ENCODE data around the gene PLEKHM3.

PLEKHM3 gene

DNA sequence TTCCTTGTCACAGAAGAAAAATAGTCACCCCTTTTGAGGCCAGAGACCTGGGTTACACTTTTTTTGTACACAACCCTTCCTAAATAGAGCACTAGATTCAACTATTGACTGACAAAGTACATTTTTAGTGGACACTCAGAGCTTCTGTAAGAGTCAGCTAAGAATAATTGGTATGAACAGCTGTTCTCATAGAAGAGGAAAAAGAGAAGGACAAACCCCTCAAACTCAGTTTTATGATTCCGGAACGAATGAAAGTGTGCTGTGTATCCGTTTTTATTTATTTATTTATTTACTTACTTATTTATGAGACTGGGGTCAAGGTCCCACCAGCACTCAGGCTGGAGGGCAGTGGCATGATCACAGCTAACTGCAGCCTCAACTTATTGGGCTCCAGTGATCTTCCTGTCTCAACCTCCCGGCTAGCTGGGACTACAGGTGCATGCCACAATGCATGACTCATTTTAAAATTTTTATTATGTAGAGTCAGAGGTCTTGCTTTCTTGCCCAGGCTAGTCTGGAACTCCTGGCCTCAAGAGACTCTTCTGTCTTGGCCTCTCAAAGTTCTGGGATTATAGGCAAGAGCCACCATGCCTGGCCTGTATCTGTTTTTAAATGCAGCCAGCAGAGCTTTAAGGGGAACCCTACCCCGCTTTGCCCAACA, 219.6 kb downstream of the PLEKHM3 start:
- H3K27ac ChIP-seq (replicated peaks) = no peak overlapping the region

DNA sequence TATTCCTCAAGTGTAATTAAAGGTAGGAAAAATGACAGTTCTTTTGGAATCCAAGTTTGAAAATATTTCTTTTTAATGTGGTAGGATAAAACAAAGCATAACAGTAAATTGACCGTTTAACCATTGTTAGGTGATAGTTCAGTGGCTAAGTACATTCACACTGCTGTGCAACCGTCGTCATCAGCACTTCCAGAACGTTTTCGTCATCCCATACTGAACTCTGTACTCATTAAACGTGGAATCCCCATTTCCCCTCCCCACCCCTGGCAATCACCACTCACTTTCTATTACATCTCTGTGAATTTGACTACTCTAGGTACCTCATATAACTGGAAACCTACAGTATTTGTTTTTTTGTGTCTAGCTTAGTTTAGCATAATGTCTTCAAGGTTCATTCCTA, 222.7 kb downstream of the PLEKHM3 start:
- TF ChIP-seq POLR2AphosphoS5 (IDR thresholded peaks at IDR 0.05; ENCODE audit: low read depth) = no peak
- TF ChIP-seq, protein P1, sequence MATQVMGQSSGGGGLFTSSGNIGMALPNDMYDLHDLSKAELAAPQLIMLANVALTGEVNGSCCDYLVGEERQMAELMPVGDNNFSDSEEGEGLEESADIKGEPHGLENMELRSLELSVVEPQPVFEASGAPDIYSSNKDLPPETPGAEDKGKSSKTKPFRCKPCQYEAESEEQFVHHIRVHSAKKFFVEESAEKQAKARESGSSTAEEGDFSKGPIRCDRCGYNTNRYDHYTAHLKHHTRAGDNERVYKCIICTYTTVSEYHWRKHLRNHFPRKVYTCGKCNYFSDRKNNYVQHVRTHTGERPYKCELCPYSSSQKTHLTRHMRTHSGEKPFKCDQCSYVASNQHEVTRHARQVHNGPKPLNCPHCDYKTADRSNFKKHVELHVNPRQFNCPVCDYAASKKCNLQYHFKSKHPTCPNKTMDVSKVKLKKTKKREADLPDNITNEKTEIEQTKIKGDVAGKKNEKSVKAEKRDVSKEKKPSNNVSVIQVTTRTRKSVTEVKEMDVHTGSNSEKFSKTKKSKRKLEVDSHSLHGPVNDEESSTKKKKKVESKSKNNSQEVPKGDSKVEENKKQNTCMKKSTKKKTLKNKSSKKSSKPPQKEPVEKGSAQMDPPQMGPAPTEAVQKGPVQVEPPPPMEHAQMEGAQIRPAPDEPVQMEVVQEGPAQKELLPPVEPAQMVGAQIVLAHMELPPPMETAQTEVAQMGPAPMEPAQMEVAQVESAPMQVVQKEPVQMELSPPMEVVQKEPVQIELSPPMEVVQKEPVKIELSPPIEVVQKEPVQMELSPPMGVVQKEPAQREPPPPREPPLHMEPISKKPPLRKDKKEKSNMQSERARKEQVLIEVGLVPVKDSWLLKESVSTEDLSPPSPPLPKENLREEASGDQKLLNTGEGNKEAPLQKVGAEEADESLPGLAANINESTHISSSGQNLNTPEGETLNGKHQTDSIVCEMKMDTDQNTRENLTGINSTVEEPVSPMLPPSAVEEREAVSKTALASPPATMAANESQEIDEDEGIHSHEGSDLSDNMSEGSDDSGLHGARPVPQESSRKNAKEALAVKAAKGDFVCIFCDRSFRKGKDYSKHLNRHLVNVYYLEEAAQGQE (IDR thresholded peaks at IDR 0.05; ENCODE audit: insufficient replicate concordance, low read depth) = no peak
- TF ChIP-seq, protein P2, sequence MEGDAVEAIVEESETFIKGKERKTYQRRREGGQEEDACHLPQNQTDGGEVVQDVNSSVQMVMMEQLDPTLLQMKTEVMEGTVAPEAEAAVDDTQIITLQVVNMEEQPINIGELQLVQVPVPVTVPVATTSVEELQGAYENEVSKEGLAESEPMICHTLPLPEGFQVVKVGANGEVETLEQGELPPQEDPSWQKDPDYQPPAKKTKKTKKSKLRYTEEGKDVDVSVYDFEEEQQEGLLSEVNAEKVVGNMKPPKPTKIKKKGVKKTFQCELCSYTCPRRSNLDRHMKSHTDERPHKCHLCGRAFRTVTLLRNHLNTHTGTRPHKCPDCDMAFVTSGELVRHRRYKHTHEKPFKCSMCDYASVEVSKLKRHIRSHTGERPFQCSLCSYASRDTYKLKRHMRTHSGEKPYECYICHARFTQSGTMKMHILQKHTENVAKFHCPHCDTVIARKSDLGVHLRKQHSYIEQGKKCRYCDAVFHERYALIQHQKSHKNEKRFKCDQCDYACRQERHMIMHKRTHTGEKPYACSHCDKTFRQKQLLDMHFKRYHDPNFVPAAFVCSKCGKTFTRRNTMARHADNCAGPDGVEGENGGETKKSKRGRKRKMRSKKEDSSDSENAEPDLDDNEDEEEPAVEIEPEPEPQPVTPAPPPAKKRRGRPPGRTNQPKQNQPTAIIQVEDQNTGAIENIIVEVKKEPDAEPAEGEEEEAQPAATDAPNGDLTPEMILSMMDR (IDR thresholded peaks at IDR 0.05; ENCODE audit: insufficient read depth, low read length) = no peak
- no peak for TF ChIP-seq SPI1 (IDR thresholded peaks at IDR 0.05; ENCODE audit: borderline replicate concordance, low read depth)
- no peak for TF ChIP-seq GABPA (IDR thresholded peaks at IDR 0.05; ENCODE audit: low read depth)
- DNase-seq (ENCODE audit: low read depth in 1 of 2, low spot score in 1 of 2) = no peak
- H3K27ac ChIP-seq (replicated peaks) = no peak overlapping the region

More for the DNA sequence above, 219.6 kb downstream of the PLEKHM3 start:
- TF ChIP-seq, protein P1 (IDR thresholded peaks at IDR 0.05; ENCODE audit: insufficient replicate concordance, low read depth) = no peak
- TF ChIP-seq SPI1 (IDR thresholded peaks at IDR 0.05; ENCODE audit: borderline replicate concordance, low read depth) (no peak), GABPA (IDR thresholded peaks at IDR 0.05; ENCODE audit: low read depth) (no peak), POLR2AphosphoS5 (IDR thresholded peaks at IDR 0.05; ENCODE audit: low read depth) (no peak)
- TF ChIP-seq, protein P2 (IDR thresholded peaks at IDR 0.05; ENCODE audit: insufficient read depth, low read length) = no peak
- Histone ChIP-seq H3K4me3 (replicated peaks; ENCODE audit: insufficient read depth, low read length) (no peak overlapping the region), H3K27me3 (ENCODE audit: insufficient read depth, poor library complexity, severe bottlenecking) (no peaks in the 10 kb centered on the region)
- DNase-seq (ENCODE audit: low read depth in 1 of 2, low spot score in 1 of 2) = no peak

DNA sequence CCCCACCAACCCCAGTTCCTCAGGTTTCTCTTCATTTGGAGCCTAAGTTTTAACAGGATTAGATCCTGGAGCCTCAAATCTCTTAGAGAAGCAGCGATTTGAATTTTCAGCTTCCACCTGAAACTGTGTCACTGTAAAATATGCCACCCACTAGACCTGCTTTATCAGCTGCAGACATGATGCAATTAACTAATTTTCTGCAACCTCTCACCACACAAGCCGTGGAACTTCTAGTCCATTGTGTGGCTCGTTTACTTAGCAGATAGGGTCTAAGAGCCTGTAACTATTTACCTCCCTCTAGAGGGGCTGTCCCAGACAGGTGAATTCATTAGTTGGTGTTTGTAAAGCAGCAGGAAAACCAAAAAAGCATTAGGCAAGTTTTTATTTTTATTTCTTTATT, 224.1 kb downstream of the PLEKHM3 start:
- DNase-seq (ENCODE audit: low read depth in 1 of 2, low spot score in 1 of 2) = peak in 1 of 2 experiments; percentile 32
- Histone ChIP-seq H3K27me3 (ENCODE audit: insufficient read depth, poor library complexity, severe bottlenecking) (no peaks in the 10 kb centered on the region), H3K27ac (replicated peaks) (no peak overlapping the region), H3K4me3 (replicated peaks; ENCODE audit: insufficient read depth, low read length) (no peak overlapping the region)
- no peak for TF ChIP-seq POLR2AphosphoS5 (IDR thresholded peaks at IDR 0.05; ENCODE audit: low read depth)
- TF ChIP-seq, protein P2 (IDR thresholded peaks at IDR 0.05; ENCODE audit: insufficient read depth, low read length) = no peak
- TF ChIP-seq, protein P1 (IDR thresholded peaks at IDR 0.05; ENCODE audit: insufficient replicate concordance, low read depth) = no peak
- no peak for TF ChIP-seq GABPA (IDR thresholded peaks at IDR 0.05; ENCODE audit: low read depth)
- TF ChIP-seq SPI1 (IDR thresholded peaks at IDR 0.05; ENCODE audit: borderline replicate concordance, low read depth) = no peak

More for the DNA sequence above, 222.7 kb downstream of the PLEKHM3 start:
- H3K4me3 ChIP-seq (replicated peaks; ENCODE audit: insufficient read depth, low read length) = no peak overlapping the region
- H3K27me3 ChIP-seq (ENCODE audit: insufficient read depth, poor library complexity, severe bottlenecking) = no peaks in the 10 kb centered on the region
